B cell (primary cell): ENCODE results near the gene FAM107A. TPM values are rescaled to one million over a fixed set of nuclear protein-coding genes. Genes with fewer than 3 reads are reported as not detected.

ENCODE experiments used
- ATAC-seq: fragments of 200-7000 bp; cut with Tn5 transposase; one replicate; pipeline ENCODE4 v1.10.0; 2021; ENCODE audit warnings: low read depth, mild to moderate bottlenecking, moderate number of reproducible peaks, moderate library complexity
- CTCF ChIA-PET: fragments of 350-600 bp; sonication (Branson Sonifier 250); formaldehyde crosslinking; loops from one replicate; lab custom pipeline; 2021; ENCODE audit warnings: antibody characterized with exemption, inconsistent platforms; lab: Charles Lee
- POLR2A ChIA-PET: fragments of 350-600 bp; sonication (Branson Sonifier 250); formaldehyde crosslinking; loops from one replicate; lab custom pipeline; 2021; ENCODE audit warnings: antibody characterized with exemption; lab: Charles Lee
- DNase-seq: peaks from one replicate; pipeline ENCODE4 v3.0.0; 2013
- H2AFZ ChIP-seq: 2 replicates; pipeline ENCODE4 v1.6.1; 2012; ENCODE audit warnings: mild to moderate bottlenecking, low read depth, low read length; ENCODE audit not compliant: insufficient read depth, poor library complexity, severe bottlenecking
- H3K27ac ChIP-seq, 2 donors: 1 replicate in 1 of 2; 2 replicates in 1 of 2; pipeline ENCODE4 v1.5.1; 2012 to 2013; ENCODE audit warnings: low read length in 2 of 2, mild to moderate bottlenecking in 2 of 2, moderate library complexity in 1 of 2
- H3K27me3 ChIP-seq, 4 experiments: fragments of 200-600 bp in 1 of 4; sonication (generic) in 1 of 4; replicated peaks in 1 of 4; 1 replicate in 2 of 4; 2 replicates in 2 of 4; pipeline versions ENCODE4 v1.6.1 to v1.7.0; 2013 to 2016; ENCODE audit warnings: low read length in 3 of 4, mild to moderate bottlenecking in 2 of 4, mixed read lengths in 1 of 4, moderate library complexity in 1 of 4; ENCODE audit not compliant: insufficient read depth in 4 of 4, control insufficient read depth in 3 of 4; ENCODE audit errors: control extremely low read depth in 1 of 4
- H3K36me3 ChIP-seq, 2 experiments: replicated peaks in 1 of 2; 1 replicate in 1 of 2; 2 replicates in 1 of 2; pipeline versions ENCODE4 v1.6.1 to v1.7.1; 2013; ENCODE audit warnings: low read length in 1 of 2; ENCODE audit not compliant: insufficient read depth in 2 of 2, control insufficient read depth in 1 of 2; ENCODE audit errors: control extremely low read depth in 1 of 2, extremely low read depth in 1 of 2
- H3K4me1 ChIP-seq, 2 donors: fragments of 200-600 bp in 1 of 2; sonication (generic) in 1 of 2; 1 replicate in 1 of 2; 2 replicates in 1 of 2; pipeline versions ENCODE4 v1.5.1 to v1.6.1; 2013 to 2017; ENCODE audit warnings: low read length in 2 of 2; ENCODE audit not compliant: control insufficient read depth in 2 of 2, insufficient read depth in 2 of 2
- H3K4me2 ChIP-seq: replicated peaks from 2 replicates; pipeline ENCODE3; 2012; ENCODE audit warnings: mild to moderate bottlenecking, low read depth, low read length; ENCODE audit not compliant: poor library complexity, severe bottlenecking
- H3K4me3 ChIP-seq, 5 experiments: fragments of 200-600 bp in 1 of 5; sonication (generic) in 1 of 5; 1 replicate in 3 of 5; 2 replicates in 2 of 5; pipeline versions ENCODE4 v1.5.1 to v1.7.0; 2011 to 2016; ENCODE audit warnings: low read length in 4 of 5, mild to moderate bottlenecking in 4 of 5, low read depth in 2 of 5, control low read depth in 1 of 5, moderate library complexity in 1 of 5; ENCODE audit not compliant: insufficient read depth in 1 of 5; ENCODE audit errors: control extremely low read depth in 1 of 5, extremely low read depth in 1 of 5
- H3K79me2 ChIP-seq: fragments of 200-600 bp; sonication (generic); one replicate; pipeline ENCODE4 v1.6.0; 2016; ENCODE audit warnings: low read length; ENCODE audit not compliant: control insufficient read depth, insufficient read depth
- H3K9ac ChIP-seq: fragments of 200-600 bp; sonication (generic); 2 replicates; pipeline ENCODE4 v1.6.1; 2017; ENCODE audit warnings: mild to moderate bottlenecking, low read length, moderate library complexity
- H3K9me3 ChIP-seq, 3 donors: one replicate each; pipeline versions ENCODE4 v1.6.1 to v1.7.1; 2013; ENCODE audit warnings: low read length in 2 of 3; ENCODE audit not compliant: control insufficient read depth in 2 of 3, insufficient read depth in 1 of 3; ENCODE audit errors: control extremely low read depth in 1 of 3
- H4K20me1 ChIP-seq: 2 replicates; pipeline ENCODE4 v1.6.0; 2012; ENCODE audit warnings: mild to moderate bottlenecking, low read length; ENCODE audit not compliant: insufficient read depth, control insufficient read depth, poor library complexity, severe bottlenecking
- H3K27ac Mint-ChIP-seq: one replicate; pipeline ENCODE4 v1.8.0; 2021; ENCODE audit warnings: mixed read lengths
- H3K27me3 Mint-ChIP-seq: one replicate; pipeline ENCODE4 v1.8.0; 2021; ENCODE audit warnings: mixed read lengths
- H3K4me1 Mint-ChIP-seq: one replicate; pipeline ENCODE4 v1.8.0; 2021; ENCODE audit warnings: mixed read lengths
- H3K4me3 Mint-ChIP-seq: one replicate; pipeline ENCODE4 v1.8.0; 2021; ENCODE audit warnings: mixed read lengths
- H3K9me3 Mint-ChIP-seq: one replicate; pipeline ENCODE4 v1.8.0; 2022; ENCODE audit warnings: mixed read lengths; ENCODE audit not compliant: insufficient read depth
- EZH2 ChIP-seq: IDR thresholded peaks from 2 replicates; pipeline ENCODE4 v1.6.1; 2012; ENCODE audit warnings: borderline replicate concordance, low read depth, mild to moderate bottlenecking, moderate library complexity, low read length; ENCODE audit not compliant: insufficient read depth, poor library complexity, severe bottlenecking
- WGBS: methylation state at CpG from one replicate; pipeline ENCODE4 v1.1.5; 2013; ENCODE audit warnings: missing lambda C conversion rate; ENCODE audit not compliant: insufficient coverage; 5-methylcytosine and 5-hydroxymethylcytosine counted together
- intact Hi-C: fragments of 100-400 bp; cut with micrococcal nuclease; formaldehyde crosslinking; loops from one replicate; pipeline ENCODE4 v1.10.0; 2022
- polyA plus RNA-seq: library from polyadenylated mRNA; depleted of rRNA; stranded (reverse); fragments of >200 nt; gene quantifications from 2 replicates; pipeline ENCODE4 v1.2.3, GENCODE V29; 2012
- total RNA-seq, 2 donors: library from RNA; stranded (reverse); fragments of 120-200 nt in 1 of 2; gene quantifications; 1 replicate in 1 of 2; 2 replicates in 1 of 2; pipeline versions ENCODE4 v1.2.3 to v1.2.4, GENCODE V29; 2013 to 2022
- TF ChIP-seq, protein P1 (sequence below): fragments of 200-600 bp; IDR thresholded peaks from one replicate; pipeline ENCODE4 v1.8.0; 2022; ENCODE audit warnings: antibody characterized with exemption, mild to moderate bottlenecking

The FAM107A gene
- total and polyA plus RNA-seq, 2 donors (not counting 1 experiment from before 2014, with no cell fraction given), result not detected

DNA sequence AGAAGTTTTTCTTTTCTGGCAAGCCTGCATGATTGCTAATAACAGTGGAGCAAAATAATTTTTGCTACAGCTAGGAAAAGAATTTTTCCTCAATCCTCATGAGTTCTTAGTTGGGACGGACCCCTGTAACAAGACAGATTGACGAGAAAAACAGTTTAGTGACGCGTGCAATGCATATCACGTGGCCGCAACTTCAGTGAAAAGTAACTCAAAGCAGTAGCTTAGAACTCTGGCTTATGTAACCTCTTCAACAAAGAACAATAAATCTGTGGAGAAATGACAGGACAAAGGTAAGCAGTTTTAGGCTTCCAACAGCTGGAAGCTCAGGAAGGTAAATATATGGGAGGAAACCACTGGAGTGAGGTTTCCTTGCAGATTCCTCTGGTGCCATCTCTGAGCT, 19.7 kb downstream of the FAM107A start:
- Mint-ChIP-seq H3K4me3 (no peak overlapping the region), H3K4me1 (no peaks in the 10 kb centered on the region), H3K27me3 (peaks cover 25% of the 10 kb centered on the region), H3K9me3 (no peaks in the 10 kb centered on the region), H3K27ac (no peak overlapping the region)
- no peak for DNase-seq
- Histone ChIP-seq H3K9me3 (peaks cover 0 to 4% (median 0%) of the 10 kb centered on the region in 3 donors), H3K4me3 (no peak overlapping the region), H3K27me3 (peaks cover 0 to 7% (median 0%) of the 10 kb centered on the region in 4 experiments), H2AFZ (no peak overlapping the region), H3K4me1 (no peaks in the 10 kb centered on the region), H3K9ac (no peak overlapping the region), H4K20me1 (no peaks in the 10 kb centered on the region), H3K36me3 (no peaks in the 10 kb centered on the region), H3K4me2 (no peak overlapping the region), H3K27ac (no peak overlapping the region), H3K79me2 (no peaks in the 10 kb centered on the region)
- no CpG with 5 or more reads among the region's 6 CpGs for WGBS
- ChIA-PET CTCF (interaction anchor here (2.0 kb wide), 1 partner anchor 73 kb away, joined by 6 read pairs; no protein-coding TSS in a partner anchor), POLR2A (no interaction called here)
- TF ChIP-seq EZH2, result no peak
- TF ChIP-seq, protein P1, sequence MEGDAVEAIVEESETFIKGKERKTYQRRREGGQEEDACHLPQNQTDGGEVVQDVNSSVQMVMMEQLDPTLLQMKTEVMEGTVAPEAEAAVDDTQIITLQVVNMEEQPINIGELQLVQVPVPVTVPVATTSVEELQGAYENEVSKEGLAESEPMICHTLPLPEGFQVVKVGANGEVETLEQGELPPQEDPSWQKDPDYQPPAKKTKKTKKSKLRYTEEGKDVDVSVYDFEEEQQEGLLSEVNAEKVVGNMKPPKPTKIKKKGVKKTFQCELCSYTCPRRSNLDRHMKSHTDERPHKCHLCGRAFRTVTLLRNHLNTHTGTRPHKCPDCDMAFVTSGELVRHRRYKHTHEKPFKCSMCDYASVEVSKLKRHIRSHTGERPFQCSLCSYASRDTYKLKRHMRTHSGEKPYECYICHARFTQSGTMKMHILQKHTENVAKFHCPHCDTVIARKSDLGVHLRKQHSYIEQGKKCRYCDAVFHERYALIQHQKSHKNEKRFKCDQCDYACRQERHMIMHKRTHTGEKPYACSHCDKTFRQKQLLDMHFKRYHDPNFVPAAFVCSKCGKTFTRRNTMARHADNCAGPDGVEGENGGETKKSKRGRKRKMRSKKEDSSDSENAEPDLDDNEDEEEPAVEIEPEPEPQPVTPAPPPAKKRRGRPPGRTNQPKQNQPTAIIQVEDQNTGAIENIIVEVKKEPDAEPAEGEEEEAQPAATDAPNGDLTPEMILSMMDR, result no peak
- intact Hi-C loops, result no loop called here
- no peak for ATAC-seq

DNA sequence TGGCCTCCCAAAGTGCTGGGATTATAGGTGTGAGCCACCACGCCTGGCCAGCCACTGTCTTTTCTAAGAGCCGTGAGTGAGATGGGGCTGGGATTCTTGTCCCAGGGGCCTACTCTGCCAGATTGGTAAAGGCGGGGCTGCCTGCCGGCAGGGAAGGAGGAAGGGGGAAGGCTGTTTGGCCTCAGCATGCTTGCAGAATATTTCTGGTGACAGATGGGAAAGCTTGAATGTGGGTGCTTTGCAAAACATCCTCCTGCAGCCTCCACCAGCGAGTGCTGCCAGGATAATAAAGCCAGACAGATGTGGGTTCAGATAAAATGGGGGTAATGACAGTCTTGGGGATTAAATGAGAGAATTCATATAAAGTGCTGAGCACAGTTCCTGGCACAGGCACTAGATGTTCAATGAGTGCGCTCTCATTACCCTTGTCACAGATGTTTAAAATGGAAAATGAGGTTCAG, 20.4 kb downstream of the FAM107A start:
- Histone ChIP-seq H3K79me2 (no peaks in the 10 kb centered on the region), H3K9me3 (peaks cover 0 to 6% (median 0%) of the 10 kb centered on the region in 3 donors), H2AFZ (no peak overlapping the region), H3K4me3 (no peak overlapping the region), H3K4me1 (no peaks in the 10 kb centered on the region), H4K20me1 (no peaks in the 10 kb centered on the region), H3K27me3 (peaks cover 0 to 7% (median 0%) of the 10 kb centered on the region in 4 experiments), H3K27ac (no peak overlapping the region), H3K9ac (no peak overlapping the region), H3K4me2 (no peak overlapping the region), H3K36me3 (no peaks in the 10 kb centered on the region)
- WGBS, result 67% methylated on average over 5 of the region's 6 CpGs
- intact Hi-C loops, result no loop called here
- peaks cover 25% of the 10 kb centered on the region for H3K27me3 Mint-ChIP-seq
- TF ChIP-seq, protein P1, result no peak
- no peak for TF ChIP-seq EZH2
- no peak overlapping the region for H3K27ac Mint-ChIP-seq
- no peaks in the 10 kb centered on the region for H3K4me1 Mint-ChIP-seq
- no peak for ATAC-seq
- CTCF ChIA-PET, result interaction anchor here (2.0 kb wide), 1 partner anchor 74 kb away, joined by 6 read pairs; no protein-coding TSS in a partner anchor
- no peaks in the 10 kb centered on the region for H3K9me3 Mint-ChIP-seq
- POLR2A ChIA-PET, result no interaction called here
- DNase-seq, result no peak
- H3K4me3 Mint-ChIP-seq, result no peak overlapping the region
